ENCODE measurements around the gene CGB3. TPM values are rescaled to one million over a fixed set of nuclear protein-coding genes. Genes with fewer than 3 reads are reported as not detected.
"Not testable (repeated sequence)": the region's sequence is repeated elsewhere in the genome, so short reads cannot be mapped to it uniquely, and the experiment has no call there.

The CGB3 gene
- total RNA-seq, 1 donor from 2014 or later: not detected

- not testable (repeated sequence) for DNase-seq (ENCODE audit: low read depth, low spot score)
Measured at GRCh38 chr19:49042666-49043065, 18.5 kb upstream of the CGB3 start.

DNA sequence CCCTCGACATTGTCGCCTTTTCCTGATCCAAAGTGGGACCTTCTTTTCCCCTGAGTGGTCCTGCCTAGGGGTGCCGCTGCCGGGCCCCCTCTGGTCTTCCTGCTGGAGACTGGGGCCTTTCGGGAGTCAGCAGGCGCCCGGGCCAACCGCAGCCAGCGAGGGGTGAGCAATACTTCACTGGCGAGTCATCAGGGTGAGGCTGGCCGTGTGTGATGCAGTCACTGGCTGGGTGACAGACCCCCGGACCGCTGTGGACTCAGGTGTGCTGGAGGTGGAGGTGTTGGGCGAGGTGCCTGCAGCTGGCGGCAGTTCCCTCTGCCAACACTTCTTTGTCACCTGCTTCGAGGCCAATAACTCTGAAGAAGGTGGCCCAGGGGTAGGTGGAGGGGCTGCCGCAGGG, 18.0 kb upstream of the CGB3 start:
- DNase-seq (ENCODE audit: low read depth, low spot score): no peak

- not testable (repeated sequence) for DNase-seq (ENCODE audit: low read depth, low spot score)
Measured at GRCh38 chr19:49039736-49040135, 15.6 kb upstream of the CGB3 start.

GRCh38 chr19:49038557-49039276, 14.6 kb upstream of the CGB3 start:
- not testable (repeated sequence) for DNase-seq (ENCODE audit: low read depth, low spot score)

DNA sequence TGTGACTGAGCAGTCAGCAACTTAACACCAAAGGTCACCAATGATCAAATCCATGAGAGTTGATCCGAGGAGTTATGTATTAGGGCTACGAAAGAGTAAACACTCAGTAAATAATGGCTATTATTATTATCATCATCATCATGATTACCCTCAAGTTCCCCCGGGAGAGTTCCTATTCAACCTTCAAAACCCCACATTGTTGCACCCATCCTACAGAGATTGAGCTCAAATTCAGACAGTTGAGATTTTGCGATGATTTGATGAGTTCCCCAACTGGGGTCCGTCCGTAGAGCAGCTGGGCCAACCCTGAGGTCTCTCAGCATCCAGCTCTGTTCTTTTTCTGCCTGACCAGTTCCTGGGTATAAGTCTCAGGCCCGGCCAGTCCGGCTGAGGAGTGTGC, 14.0 kb upstream of the CGB3 start:
- not testable (repeated sequence) for DNase-seq (ENCODE audit: low read depth, low spot score)

- DNase-seq (ENCODE audit: low read depth, low spot score): not testable (repeated sequence)
Measured at GRCh38 chr19:49036815-49037214, 12.7 kb upstream of the CGB3 start, which contains the start of gene CGB1. Gene CGB1, minus strand, starts transcription at chr19:49036895. Its CDS starts 184 bp downstream, at chr19:49036711.

GRCh38 chr19:49031642-49032301, 7.6 kb upstream of the CGB3 start, which contains the start of gene CGB2:
Gene CGB2, plus strand, starts transcription at chr19:49031890. Its CDS starts 206 bp downstream, at chr19:49032096.
- not testable (repeated sequence) for DNase-seq (ENCODE audit: low read depth, low spot score)

- not testable (repeated sequence) for DNase-seq (ENCODE audit: low read depth, low spot score)
Measured at GRCh38 chr19:49030323-49030722, 6.2 kb upstream of the CGB3 start.

DNA sequence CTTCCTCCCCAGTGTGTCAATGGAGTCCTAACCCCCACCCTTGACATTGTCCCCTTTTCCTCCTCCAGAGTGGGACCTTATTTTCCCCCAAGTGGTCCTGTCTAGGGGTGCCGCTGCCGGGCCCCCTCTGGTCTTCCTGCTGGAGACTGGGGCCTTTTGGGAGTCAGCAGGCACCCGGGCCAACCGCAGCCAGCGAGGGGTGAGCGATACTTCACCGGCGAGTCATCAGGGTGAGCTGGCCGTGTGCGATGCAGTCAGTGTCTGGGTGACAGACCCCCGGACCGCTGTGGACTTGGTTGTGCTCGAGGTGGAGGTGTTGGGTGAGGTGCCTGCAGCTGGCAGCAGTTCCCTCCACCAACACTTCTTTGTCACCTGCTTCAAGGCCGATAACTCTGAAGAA, 5.6 kb upstream of the CGB3 start:
- DNase-seq (ENCODE audit: low read depth, low spot score): not testable (repeated sequence)

DNA sequence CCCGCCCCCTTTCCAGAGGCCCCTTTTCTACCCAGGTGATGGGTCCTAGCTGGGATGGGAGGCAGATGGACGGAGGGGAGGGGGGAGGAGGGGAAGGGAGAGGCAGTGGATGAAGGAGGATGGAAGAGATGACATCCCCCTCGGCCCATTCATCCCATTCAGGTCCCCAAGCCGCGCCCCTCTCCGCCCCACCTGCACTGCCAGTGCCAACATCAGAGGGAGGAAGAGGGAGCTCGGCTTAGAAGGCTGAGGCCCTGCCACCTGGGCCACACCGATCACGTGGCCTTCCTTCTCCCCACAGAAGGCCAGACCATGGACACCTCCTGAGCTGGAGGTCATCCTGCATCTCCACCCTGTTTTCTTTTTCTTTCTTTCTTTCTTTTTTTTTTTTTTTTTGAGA, 4.6 kb upstream of the CGB3 start:
- not testable (repeated sequence) for DNase-seq (ENCODE audit: low read depth, low spot score)

DNA sequence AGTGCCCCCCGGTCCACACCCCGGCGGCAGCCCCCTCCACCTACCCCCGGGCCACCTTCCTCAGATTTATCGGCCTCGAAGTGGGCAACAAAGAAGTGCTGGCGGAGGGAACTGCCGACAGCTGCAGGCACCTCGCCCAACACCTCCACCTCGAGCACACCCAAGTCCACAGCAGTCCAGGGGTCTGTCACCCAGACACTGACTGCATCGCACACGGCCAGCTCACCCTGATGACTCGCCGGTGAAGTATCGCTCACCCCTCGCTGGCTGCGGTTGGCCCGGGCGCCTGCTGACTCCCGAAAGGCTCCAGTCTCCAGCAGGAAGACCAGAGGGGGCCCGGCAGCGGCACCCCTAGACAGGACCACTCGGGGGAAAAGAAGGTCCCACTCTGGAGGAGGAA, 1.5 kb upstream of the CGB3 start:
- DNase-seq (ENCODE audit: low read depth, low spot score): not testable (repeated sequence)

- not testable (repeated sequence) for DNase-seq (ENCODE audit: low read depth, low spot score)
Measured at GRCh38 chr19:49025088-49025487, 955 bp upstream of the CGB3 start.

GRCh38 chr19:49022116-49022515, 2.0 kb downstream of the CGB3 start:
- DNase-seq (ENCODE audit: low read depth, low spot score): no peak

DNA sequence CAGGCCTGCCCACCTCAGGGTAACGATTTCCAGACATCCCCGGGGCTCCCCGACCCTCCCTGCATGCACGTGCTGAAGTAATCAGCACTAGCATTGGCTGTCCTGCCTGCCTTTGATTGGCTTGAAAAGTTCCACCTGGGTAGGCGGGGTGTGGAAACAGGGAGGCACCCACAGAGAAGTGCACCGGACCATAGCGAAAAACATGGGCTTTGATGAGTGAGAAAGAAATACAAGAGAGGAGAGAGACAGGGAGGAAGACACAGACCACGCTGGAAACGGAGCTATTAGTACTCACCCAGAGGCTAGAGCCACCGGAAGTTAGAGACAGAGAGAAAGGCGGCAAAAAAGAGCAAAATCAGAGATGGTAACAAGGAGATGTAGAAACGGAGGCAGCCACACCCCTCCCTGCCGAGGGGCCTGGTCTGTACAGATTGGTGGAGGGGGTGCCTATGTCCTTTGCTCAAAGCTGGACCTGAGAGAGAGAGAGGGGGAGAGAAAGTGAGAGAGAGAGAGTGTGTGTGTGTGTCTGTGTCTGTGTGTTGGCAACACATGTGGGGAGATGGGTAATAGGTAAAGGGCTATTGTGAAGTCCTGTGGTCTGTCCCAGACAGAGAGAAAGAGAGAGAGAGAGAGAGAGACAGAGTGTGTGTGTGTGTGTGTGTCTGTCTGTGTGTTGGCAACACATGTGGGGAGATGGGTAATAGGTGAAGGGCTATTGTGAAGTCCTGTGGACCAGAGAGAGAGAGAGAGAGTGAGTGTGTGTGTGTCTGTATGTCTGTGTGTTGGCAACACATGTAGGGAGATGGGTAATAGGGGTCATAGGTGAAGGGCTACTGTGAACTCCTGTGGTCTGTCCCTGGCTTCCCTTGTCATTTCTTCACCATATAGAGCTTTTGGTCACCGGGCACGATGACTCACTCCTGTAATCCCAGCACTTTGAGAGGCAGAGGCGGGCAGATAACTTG, 2.9 kb downstream of the CGB3 start:
- DNase-seq (ENCODE audit: low read depth, low spot score): no peak

DNA sequence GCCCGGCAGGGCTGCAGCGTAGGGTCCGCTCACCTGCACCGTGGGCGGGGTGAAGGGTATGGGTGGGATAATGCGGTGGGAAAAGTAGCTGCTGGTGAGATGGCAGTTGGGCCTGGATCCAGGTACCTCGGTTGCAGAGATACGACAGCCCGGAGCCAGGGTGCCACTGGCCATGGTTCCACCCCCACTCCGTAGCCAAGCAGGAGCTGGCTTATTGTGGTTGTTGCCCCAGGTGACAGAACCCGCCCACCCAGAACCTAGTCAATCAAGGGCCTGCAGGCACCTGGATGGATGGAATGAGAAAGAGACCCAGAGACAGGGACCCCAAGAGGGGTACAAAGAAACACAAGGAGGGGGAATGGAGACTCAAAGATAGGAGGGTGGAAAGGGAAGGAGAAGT, 3.8 kb downstream of the CGB3 start:
- no peak for DNase-seq (ENCODE audit: low read depth, low spot score)

GRCh38 chr19:49019242-49019932, 4.7 kb downstream of the CGB3 start:
- no peak for DNase-seq (ENCODE audit: low read depth, low spot score)

GRCh38 chr19:49018388-49019241, 5.5 kb downstream of the CGB3 start:
- DNase-seq (ENCODE audit: low read depth, low spot score): not testable (repeated sequence)

GRCh38 chr19:49017666-49018351, 6.3 kb downstream of the CGB3 start:
- peak; percentile 29 for DNase-seq (ENCODE audit: low read depth, low spot score)

DNA sequence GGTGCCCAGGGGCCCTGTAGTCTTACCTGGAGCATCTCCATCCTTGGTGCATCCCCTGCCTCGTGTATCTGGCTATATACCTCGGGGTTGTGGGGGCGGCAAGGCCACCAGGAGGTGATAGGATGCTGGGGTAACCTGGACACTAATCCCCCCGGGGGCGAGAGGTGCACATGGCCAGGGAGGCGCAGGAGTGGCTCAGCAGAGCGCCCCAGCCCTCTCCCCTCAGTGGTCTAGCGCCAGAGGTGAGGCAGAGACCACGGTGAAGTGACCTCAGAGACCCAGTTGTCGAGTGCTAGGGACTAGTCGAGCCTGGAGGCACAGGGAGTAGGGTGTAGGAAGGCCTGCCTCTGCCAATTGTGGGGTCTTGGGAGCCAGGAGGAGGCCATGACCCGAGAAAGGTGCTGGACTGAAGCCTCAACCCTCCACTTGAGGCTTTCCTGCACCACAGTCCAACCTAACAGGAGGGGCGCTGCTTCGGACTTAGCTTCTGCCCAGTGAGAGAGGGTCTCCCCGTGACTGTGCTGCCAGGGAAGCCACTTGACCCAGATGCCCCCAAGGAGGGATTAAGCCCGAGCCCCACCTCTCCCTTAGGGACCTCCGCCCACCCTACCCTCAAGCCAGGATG, 7.0 kb downstream of the CGB3 start, which contains the start of gene LHB:
LHB (minus strand) TSS at position 51 of the 625 bp plus-strand sequence; CDS start at position 41, 10 bp downstream.
- no peak for DNase-seq (ENCODE audit: low read depth, low spot score)

Data from pulmonary artery endothelial cell (primary cell).